Ectodermal cell (in vitro differentiated cells): ENCODE results near the gene HLA-DPA1. TPM values are rescaled to one million over a fixed set of nuclear protein-coding genes. Genes with fewer than 3 reads are reported as not detected.
A peak's percentile ranks its signal among the peaks of the same experiment; 100 is the strongest.

ENCODE experiments used
- H3K27ac ChIP-seq: 2 replicates; pipeline ENCODE4 v1.7.0; 2013; ENCODE audit warnings: mild to moderate bottlenecking, low read depth, low read length; ENCODE audit not compliant: insufficient read depth, poor library complexity, severe bottlenecking
- H3K27me3 ChIP-seq: 2 replicates; pipeline ENCODE4 v1.7.0; 2013; ENCODE audit warnings: mild to moderate bottlenecking, low read length; ENCODE audit not compliant: insufficient read depth, control insufficient read depth, poor library complexity, severe bottlenecking
- H3K36me3 ChIP-seq: one replicate; pipeline ENCODE4 v1.7.0; 2013; ENCODE audit warnings: low read length; ENCODE audit not compliant: control insufficient read depth, insufficient read depth
- H3K4me1 ChIP-seq: one replicate; pipeline ENCODE4 v1.7.0; 2013; ENCODE audit warnings: low read length; ENCODE audit not compliant: control insufficient read depth, insufficient read depth
- H3K4me3 ChIP-seq: 2 replicates; pipeline ENCODE4 v1.7.0; 2013; ENCODE audit warnings: low read depth, low read length, control low read depth; ENCODE audit not compliant: insufficient read depth
- H3K9me3 ChIP-seq: 2 replicates; pipeline ENCODE4 v1.7.0; 2013; ENCODE audit warnings: mild to moderate bottlenecking, low read length, moderate library complexity; ENCODE audit not compliant: control insufficient read depth
- WGBS, 2 experiments: methylation state at CpG; one replicate each; pipeline ENCODE4 v1.1.7; 2013; ENCODE audit warnings: missing lambda C conversion rate in 2 of 2; 5-methylcytosine and 5-hydroxymethylcytosine counted together
- polyA plus RNA-seq, 4 experiments: library from polyadenylated mRNA; stranded (reverse); fragments of 50-300 nt; gene quantifications; one replicate each; pipeline ENCODE4 v1.2.3, GENCODE V29; 2013

HLA-DPA1 gene
- 2.7 TPM for polyA plus RNA-seq (2013, experiment 1 of 4)
- 3.8 TPM for polyA plus RNA-seq (2013, experiment 2 of 4)
- 1.4 TPM for polyA plus RNA-seq (2013, experiment 3 of 4)
- polyA plus RNA-seq (2013, experiment 4 of 4), result 1.2 TPM

DNA sequence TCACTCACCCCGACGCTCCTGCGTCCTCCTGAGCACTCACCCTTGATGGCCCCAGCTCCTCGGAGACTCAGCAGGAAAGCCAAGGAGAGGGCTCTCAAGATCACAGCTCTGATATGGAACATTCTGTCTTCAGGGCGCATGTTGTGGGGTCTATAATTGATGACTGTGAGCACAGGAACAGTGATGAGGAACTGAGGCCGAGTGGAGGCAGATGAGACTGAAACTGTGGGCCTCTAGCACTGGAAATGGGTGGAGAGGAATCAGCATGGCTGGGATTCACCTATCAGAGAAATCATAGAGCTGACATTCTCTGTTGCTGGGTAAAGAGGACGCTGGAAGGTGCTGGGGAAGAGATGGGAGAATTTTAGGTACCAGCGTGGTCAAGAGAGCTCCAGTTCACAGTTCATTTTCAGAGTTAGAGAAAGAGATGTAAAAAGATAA lies at the start of gene HLA-DPA1:
HLA-DPA1 (minus strand) TSS at position 219 of the 441 bp plus-strand sequence.
- 81 to 86% methylated on average over 8 of the region's 8 CpGs for WGBS, 2 experiments
- Histone ChIP-seq H3K36me3 (no peaks in the 10 kb centered on the region), H3K4me3 (no peak within 1 kb of the TSS)

DNA sequence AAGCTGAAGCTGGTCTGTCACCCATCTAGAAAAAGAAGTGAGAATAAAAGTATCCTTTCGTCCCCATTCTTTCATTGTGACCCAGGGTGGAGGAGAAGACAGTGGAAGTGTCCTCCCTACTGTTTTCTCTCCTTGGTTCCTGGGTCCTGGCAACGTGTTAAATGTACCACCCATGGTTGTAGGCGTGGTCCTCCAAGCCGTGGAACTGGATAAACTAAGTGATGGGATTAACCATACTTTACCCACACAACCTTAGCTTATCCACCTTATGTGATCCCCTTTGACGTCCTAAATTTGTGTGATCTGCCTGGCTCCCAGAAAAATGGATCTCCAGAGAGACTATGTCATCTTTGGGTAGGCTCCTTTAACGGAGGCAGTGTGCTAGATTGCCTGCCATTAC lies 49.7 kb upstream of the HLA-DPA1 start:
- Histone ChIP-seq H3K36me3 (no peaks in the 10 kb centered on the region), H3K4me3 (no peak overlapping the region), H3K9me3 (no peaks in the 10 kb centered on the region), H3K27me3 (peaks cover 2% of the 10 kb centered on the region), H3K4me1 (peaks cover 6% of the 10 kb centered on the region), H3K27ac (no peak overlapping the region)
- WGBS, 2 experiments, result 91 to 92% methylated on average over 6 of the region's 6 CpGs

More for the DNA sequence above, at the start of gene HLA-DPA1:
- no peaks in the 10 kb centered on the region for H3K4me1 ChIP-seq
- H3K27me3 ChIP-seq, result no peaks in the 10 kb centered on the region
- H3K27ac ChIP-seq, result no peak within 1 kb of the TSS
- no peaks in the 10 kb centered on the region for H3K9me3 ChIP-seq

DNA sequence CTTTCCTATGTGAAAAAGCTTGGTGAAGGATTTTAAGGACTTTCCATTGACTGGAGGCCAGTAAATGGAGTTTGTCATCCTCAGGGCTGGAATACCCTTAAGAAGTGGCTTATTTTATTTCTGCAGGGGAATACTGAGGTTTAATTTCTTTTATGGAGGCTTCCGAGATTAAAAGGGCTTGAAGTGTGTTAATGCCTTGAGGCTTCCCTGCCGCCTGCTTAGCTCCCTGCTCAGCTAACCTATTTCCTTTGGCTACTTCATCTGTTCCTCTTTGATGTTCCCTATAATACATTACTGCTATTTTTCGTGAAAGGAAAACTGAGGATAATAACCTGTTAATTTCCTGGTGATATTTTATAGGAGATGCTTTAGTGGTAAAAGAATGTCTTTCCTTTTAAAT lies 46.6 kb upstream of the HLA-DPA1 start:
- Histone ChIP-seq H3K4me1 (peaks cover 9% of the 10 kb centered on the region), H3K27me3 (peaks cover 19% of the 10 kb centered on the region), H3K9me3 (no peaks in the 10 kb centered on the region), H3K36me3 (no peaks in the 10 kb centered on the region), H3K27ac (no peak overlapping the region), H3K4me3 (no peak overlapping the region)
- 55 to 67% methylated on average over 3 of the region's 3 CpGs for WGBS, 2 experiments

DNA sequence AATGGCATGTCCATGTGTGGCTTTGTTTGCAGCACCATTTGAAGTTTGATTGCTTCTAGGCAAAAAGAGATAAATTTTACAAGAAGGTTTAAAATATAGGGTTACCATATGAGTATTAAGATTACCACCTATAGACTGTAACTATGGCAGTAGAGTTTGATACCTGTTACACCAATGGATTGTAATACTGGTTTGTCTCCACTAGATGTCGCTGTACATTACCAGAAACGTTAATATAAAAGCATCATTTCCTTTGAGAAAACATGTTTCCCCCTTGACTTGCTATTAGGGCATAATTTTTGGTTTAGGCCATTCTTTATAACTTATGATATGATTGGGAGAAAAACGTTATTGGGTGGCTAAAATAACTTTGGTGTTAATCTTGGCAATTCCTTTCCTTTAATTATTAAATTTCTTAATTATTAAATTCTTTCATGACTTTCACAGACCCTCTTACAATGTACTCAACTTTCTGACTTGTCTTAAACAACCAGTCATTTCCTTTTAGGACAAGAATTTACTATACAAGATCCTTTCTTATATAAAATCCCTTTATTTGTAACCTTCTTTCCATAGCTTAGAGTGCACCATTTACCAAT lies 45.2 kb upstream of the HLA-DPA1 start:
- peaks cover 7% of the 10 kb centered on the region for H3K4me1 ChIP-seq
- peaks cover 24% of the 10 kb centered on the region for H3K27me3 ChIP-seq
- no peaks in the 10 kb centered on the region for H3K36me3 ChIP-seq
- WGBS, 2 experiments, result 0% methylated on average over 3 of the region's 3 CpGs; no CpG with 5 or more reads in 1 of the 2 experiments
- H3K27ac ChIP-seq, result no peak overlapping the region
- H3K4me3 ChIP-seq, result no peak overlapping the region
- H3K9me3 ChIP-seq, result no peaks in the 10 kb centered on the region

DNA sequence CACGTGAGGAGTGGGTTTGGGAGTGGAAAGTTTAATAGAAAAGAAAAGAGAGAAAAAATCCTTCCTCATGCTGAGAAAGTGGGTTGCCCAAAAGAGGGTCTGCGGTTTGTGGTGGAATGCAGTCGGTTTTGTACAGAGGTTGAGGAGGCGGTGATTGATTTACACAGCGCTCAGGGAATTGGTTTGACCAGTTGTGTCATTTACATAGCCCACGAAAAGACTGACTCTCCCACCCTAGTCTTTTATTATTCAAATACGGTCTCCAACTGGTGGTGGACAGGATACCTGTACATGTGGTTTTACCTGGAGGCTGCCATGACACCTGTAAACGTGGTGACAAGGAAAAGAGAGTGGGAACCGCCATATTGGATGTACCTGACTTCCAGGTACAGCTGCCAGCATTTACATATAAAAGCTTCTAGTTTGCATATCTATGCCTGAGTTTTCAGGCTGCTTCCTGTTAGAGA lies 44.4 kb upstream of the HLA-DPA1 start:
- Histone ChIP-seq H3K27ac (no peak overlapping the region), H3K27me3 (peaks cover 24% of the 10 kb centered on the region), H3K4me3 (no peak overlapping the region), H3K36me3 (no peaks in the 10 kb centered on the region), H3K9me3 (no peaks in the 10 kb centered on the region), H3K4me1 (peaks cover 7% of the 10 kb centered on the region)
- WGBS, 2 experiments, result 26 to 29% methylated on average over 7 to 9 of the region's 9 CpGs

DNA sequence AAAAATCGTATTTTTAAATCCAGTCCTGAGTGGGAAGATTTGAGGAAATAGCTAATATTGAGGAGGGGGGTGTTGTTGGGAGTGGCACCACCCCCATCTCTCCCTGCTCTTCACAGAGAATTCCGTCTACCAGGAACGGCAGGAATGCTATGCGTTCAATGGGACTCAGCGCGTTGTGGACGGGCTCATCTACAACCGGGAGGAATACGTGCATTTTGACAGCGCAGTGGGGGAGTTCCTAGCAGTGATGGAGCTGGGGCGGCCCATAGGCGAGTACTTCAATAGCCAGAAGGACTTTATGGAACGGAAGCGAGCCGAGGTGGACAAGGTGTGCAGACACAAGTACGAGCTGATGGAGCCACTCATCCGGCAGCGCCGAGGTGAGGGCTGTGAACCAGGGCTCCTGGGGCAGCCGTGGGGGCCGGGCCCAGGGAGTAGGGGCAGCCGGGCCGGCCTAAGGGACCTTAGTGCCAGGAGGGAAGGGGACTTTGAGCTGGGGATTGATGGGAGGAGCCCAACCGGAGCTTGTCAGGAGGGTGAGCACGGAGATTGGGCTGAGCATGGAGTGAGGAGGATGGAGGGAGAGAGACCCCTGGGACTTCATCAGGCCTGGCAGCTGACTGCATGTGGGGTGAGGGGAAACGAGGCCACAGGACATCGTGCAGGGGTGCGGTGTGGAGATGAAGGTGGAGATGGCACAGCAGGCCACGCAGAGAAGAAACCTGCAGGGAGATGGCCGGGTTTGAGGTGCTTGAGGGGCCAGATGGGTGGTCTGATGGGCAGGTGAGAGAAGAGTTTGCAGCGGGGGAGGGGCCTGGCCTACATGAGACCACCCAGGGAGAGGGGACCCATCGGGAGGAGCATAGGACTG lies 43.6 kb upstream of the HLA-DPA1 start:
- peaks cover 7% of the 10 kb centered on the region for H3K4me1 ChIP-seq
- 14% methylated on average over 32 of the region's 32 CpGs for WGBS, 2 experiments
- H3K27me3 ChIP-seq, result peaks cover 24% of the 10 kb centered on the region
- peak overlapping the region; percentile 20 for H3K4me3 ChIP-seq
- H3K27ac ChIP-seq, result no peak overlapping the region
- H3K36me3 ChIP-seq, result no peaks in the 10 kb centered on the region
- H3K9me3 ChIP-seq, result no peaks in the 10 kb centered on the region

DNA sequence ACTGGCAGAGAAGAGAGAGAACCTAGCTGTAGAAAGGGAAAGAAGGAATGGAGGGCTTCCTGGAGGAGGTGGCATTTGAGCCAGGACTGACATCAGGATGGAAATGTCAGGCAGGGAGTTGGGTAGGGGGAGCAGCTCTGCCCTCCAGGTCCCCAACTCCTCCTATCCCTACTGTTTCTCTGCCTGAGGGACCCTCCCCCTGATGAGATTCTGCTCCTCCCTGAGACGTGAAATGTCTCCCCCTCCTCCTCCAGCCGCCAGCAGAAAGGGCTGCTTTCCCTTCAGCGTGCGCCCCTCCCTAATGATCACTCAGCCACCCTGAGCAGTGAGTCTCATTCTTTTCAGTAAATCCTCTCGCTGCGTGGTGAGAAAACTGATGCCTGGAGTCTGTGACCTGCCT lies 43.0 kb upstream of the HLA-DPA1 start:
- H3K36me3 ChIP-seq, result no peaks in the 10 kb centered on the region
- no peaks in the 10 kb centered on the region for H3K9me3 ChIP-seq
- WGBS, 2 experiments, result 6 to 13% methylated on average over 6 of the region's 6 CpGs
- peak overlapping the region; percentile 20 for H3K4me3 ChIP-seq
- H3K27ac ChIP-seq, result no peak overlapping the region
- H3K27me3 ChIP-seq, result peaks cover 24% of the 10 kb centered on the region
- H3K4me1 ChIP-seq, result peaks cover 7% of the 10 kb centered on the region

DNA sequence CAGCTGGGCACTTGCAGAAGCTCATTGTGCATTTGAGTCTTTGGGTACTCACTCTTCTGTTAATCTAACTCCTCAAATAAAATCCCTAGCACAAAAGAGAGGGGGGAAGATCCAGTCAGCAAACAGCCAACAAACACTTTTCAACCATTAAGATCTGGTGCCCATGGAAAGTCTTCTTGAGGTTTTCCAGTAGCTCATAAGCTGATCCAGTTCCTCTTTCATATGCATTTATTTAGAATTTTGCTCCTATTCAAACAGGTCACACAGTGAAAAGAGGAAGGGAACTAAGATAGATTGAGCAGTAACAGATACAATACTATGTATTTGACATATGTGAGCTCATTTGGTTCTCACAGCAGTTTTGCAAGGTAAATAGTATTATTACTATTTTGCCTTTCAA lies 41.0 kb upstream of the HLA-DPA1 start:
- peaks cover 28% of the 10 kb centered on the region for H3K27me3 ChIP-seq
- H3K27ac ChIP-seq, result no peak overlapping the region
- H3K4me1 ChIP-seq, result peaks cover 7% of the 10 kb centered on the region
- H3K4me3 ChIP-seq, result no peak overlapping the region
- no peaks in the 10 kb centered on the region for H3K9me3 ChIP-seq
- H3K36me3 ChIP-seq, result no peaks in the 10 kb centered on the region

DNA sequence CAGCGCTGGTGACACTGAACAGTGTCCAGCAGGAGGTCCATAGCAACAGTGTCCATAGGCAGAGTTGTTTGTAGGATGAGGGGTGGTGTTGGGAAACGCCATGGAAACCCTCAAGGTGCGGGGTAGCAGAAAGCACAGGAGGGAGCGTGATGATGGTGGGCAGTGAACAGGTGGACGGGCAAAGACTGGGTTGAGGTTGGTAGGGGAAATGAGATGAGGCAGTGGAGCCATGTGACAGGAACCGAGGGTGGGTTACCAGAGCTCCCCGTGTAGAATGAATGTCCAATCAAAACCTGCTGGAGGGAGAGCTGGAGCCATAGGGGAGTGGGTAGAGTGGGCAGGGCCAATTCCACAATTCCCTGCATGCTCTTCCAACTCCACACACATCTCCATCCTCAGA lies 40.3 kb upstream of the HLA-DPA1 start:
- Histone ChIP-seq H3K4me3 (no peak overlapping the region), H3K9me3 (no peaks in the 10 kb centered on the region), H3K27ac (no peak overlapping the region), H3K27me3 (peaks cover 30% of the 10 kb centered on the region), H3K4me1 (peaks cover 7% of the 10 kb centered on the region), H3K36me3 (no peaks in the 10 kb centered on the region)
- WGBS, 2 experiments, result 88 to 90% methylated on average over 7 of the region's 7 CpGs

DNA sequence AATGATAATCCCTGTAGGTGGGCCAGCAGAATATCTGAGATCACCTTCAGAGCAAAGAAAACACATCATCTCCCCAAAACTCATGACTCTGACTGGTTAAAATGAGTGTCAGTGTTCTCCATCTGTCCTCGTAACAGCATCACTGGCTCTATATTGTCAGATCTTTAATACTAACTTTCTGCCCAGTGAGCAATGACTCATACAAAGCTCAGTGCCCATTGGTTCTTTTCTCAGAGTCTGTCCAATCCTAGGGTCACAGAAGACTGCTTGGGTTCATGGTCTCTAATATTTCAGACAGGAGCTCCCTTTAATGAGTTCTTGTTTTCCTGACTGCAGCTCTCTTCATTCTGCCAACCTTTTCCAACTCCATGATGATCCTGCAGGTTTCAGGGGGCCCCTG lies 38.7 kb upstream of the HLA-DPA1 start:
- Histone ChIP-seq H3K4me3 (no peak overlapping the region), H3K27me3 (peaks cover 27% of the 10 kb centered on the region), H3K27ac (no peak overlapping the region), H3K9me3 (no peaks in the 10 kb centered on the region), H3K4me1 (no peaks in the 10 kb centered on the region), H3K36me3 (no peaks in the 10 kb centered on the region)
- 89% methylated on average over 1 of the region's 1 CpG for WGBS, 2 experiments
